C4-2B (cell line): ENCODE measurements around the gene NACC2.
"Not testable (repeated sequence)": the region's sequence is repeated elsewhere in the genome, so short reads cannot be mapped to it uniquely, and the experiment has no call there.

Experiments used
- H3K27ac ChIP-seq: fragments of 450-650 bp; 2 replicates; pipeline ENCODE4 v1.5.1; 2017
- ZFX ChIP-seq: fragments of 450-650 bp; IDR thresholded peaks from 2 replicates; pipeline ENCODE4 v1.6.1; 2017
- TF ChIP-seq, protein P1 (sequence below): fragments of 450-650 bp; conservative IDR thresholded peaks from 2 replicates; pipeline ENCODE4 v1.5.1; 2017; ENCODE audit warnings: mild to moderate bottlenecking

Gene NACC2

DNA sequence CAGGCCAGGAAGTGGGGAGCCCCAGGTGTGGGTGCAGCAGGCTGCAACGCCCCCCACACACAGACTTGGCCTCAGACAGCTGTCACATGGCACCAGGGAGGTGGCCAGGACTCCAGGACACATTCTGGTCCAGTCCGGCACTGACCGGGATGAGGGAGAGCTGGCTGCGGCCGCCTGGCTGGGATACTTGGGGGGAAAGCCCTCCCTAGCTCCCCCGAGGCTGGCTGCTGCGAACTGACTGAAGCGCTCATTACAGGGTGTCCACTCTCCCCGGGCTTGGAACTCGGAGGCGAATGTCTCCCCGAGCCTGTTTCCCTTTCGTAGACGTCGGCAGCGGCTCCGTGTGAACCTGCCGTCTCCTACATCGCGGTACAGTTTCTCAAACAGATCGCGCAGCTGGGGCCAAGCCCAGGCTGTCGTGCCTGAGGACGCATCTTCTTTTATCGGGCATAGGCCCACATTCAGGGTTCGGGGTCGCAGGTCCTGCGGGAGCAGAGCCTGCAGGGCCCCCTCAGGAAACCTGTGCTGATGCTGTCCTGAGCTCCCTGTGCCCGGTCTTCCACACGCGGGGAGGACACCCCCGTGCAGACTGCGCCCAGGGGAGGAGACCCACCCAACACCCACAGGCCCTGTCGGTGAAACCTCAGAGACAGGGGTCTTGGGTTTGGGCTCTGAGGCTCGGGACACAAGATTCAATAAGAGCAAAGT, 19.8 kb downstream of the NACC2 start:
- TF ChIP-seq, protein P1, sequence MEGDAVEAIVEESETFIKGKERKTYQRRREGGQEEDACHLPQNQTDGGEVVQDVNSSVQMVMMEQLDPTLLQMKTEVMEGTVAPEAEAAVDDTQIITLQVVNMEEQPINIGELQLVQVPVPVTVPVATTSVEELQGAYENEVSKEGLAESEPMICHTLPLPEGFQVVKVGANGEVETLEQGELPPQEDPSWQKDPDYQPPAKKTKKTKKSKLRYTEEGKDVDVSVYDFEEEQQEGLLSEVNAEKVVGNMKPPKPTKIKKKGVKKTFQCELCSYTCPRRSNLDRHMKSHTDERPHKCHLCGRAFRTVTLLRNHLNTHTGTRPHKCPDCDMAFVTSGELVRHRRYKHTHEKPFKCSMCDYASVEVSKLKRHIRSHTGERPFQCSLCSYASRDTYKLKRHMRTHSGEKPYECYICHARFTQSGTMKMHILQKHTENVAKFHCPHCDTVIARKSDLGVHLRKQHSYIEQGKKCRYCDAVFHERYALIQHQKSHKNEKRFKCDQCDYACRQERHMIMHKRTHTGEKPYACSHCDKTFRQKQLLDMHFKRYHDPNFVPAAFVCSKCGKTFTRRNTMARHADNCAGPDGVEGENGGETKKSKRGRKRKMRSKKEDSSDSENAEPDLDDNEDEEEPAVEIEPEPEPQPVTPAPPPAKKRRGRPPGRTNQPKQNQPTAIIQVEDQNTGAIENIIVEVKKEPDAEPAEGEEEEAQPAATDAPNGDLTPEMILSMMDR = no peak
- TF ChIP-seq ZFX = no peak
- no peak overlapping the region for H3K27ac ChIP-seq

DNA sequence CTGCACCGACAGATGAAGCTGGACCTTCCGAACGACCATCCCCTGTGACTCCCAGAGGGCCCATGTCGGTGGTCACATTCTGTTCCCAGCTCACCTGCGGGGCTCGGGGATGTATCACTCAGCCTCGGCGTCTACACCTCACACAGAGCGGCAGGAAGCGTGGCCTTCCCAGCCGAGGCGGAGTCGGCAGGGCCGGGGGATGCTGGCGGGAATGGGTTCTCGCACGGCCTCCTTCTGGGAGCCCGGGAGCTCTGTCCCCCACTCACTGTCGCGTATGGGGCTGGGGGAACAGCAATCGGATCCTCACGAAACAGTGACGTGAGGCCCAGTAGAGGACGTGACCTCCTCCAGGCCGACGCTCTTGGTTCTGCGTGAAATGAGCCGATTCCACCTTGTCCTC, 20.4 kb downstream of the NACC2 start:
- no peak overlapping the region for H3K27ac ChIP-seq
- no peak for TF ChIP-seq ZFX
- TF ChIP-seq, protein P1 = no peak

DNA sequence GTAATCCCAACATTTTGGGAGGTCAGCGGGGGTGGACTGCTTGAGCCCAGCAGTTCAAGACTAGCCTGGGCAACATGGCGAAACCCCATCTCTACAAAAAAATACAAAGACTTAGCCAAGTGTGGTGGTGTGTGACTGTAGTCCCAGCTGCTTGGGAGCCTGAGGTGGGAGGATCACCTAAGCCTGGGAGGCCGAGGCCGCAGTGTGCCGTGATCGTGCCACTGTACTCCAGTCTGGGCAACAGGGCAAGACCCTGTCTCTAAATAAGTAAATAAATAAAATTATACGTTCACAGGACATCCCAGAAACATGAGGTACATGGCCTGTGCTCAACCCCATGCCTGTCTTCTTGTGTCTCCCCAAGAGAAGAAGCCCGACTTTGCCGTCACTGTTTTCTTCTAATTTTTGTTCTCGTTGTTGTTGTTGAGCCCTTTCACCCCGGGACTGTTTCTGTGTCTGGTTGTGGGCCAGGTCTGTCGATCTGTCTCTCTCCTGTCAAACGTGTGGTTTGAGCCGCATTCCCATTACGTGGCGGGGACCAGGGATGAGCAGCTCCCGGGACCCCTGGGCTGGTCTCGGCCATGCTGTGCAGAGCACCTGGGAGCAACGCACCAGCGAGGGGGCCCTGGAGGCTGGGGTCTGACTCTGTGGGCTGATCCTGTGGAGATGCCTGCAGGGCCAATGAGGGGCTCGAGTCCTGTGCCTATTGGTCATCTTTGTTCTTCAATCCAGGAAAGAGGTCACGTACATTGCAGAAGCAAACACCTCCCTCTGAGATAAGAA, 32.2 kb downstream of the NACC2 start:
- TF ChIP-seq, protein P1 = no peak
- no peak for TF ChIP-seq ZFX
- H3K27ac ChIP-seq = no peak overlapping the region

DNA sequence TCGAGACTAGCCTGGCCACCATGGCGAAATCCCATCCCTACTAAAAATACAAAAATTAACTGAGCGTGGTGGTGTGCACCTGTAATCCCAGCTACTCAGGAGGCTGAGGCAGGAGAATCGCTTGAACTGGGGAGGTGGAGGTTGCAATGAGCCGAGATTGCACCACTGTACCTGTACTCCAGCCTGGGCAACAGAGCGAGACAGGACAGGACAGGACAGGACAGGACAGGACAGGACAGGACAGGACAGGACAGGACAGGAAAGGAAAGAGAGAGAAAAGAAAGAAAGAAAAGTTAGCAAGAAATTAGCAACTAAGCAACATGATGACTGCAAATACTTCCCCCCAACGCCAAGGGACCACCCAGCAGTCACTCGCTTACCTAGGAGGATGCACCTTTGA, 33.2 kb downstream of the NACC2 start:
- not testable (repeated sequence) for H3K27ac ChIP-seq

DNA sequence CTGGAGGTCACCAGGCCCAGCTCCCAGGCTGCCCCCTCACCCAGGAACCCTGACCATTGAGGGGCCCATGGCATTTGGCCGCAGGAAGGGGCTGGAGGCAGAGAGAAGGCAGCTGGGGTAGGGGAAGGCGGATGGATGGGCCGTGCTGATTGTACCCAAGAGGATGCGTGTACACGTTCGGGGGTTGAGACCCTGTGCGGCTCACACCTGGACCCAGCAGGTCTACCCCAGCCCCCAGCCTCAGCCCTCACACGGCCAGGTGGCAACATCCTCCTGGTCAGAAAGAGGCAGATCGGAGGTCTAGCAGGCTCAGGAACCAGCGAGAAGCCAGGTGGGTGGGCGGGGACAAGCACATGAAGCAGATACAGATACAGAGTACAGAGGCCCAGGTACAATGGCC, 33.7 kb downstream of the NACC2 start:
- no peak overlapping the region for H3K27ac ChIP-seq

DNA sequence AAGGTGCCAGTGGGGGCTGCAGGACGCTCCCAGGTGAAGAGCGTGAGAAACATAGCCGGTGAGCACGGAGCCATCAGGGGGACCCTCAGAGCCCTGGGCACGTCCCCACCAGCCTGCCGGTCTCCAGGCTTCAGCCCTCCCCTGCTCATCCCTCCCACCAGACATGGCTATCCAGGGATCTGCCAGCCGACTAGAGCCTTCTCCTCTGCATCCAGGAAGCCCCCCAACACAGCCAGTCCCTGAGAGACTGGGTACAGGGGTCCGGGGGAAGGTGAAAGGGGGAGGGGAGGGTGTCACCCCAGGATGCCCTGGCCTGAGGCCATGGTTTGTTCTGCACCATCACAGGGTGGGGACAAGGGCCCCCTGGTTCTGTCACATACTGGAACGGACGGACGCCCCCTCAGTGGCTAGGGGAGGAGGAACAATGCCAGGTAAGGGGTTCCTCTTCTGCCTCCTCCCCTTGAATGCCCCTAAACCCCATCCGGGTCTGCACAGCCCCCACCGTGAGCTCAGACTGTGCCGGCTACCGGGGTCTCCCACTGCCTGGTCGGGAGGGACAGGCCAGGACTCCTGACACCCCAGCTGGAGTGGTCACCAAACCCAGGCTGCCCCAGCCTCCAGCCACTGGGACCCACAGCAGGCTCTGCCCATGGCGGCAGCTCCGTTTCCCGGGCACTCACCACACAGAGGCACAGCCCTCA, 34.3 kb downstream of the NACC2 start:
- TF ChIP-seq, protein P1 = no peak
- no peak for TF ChIP-seq ZFX
- no peak overlapping the region for H3K27ac ChIP-seq

More for the DNA sequence above, 33.7 kb downstream of the NACC2 start:
- TF ChIP-seq, protein P1 = no peak
- TF ChIP-seq ZFX = no peak

DNA sequence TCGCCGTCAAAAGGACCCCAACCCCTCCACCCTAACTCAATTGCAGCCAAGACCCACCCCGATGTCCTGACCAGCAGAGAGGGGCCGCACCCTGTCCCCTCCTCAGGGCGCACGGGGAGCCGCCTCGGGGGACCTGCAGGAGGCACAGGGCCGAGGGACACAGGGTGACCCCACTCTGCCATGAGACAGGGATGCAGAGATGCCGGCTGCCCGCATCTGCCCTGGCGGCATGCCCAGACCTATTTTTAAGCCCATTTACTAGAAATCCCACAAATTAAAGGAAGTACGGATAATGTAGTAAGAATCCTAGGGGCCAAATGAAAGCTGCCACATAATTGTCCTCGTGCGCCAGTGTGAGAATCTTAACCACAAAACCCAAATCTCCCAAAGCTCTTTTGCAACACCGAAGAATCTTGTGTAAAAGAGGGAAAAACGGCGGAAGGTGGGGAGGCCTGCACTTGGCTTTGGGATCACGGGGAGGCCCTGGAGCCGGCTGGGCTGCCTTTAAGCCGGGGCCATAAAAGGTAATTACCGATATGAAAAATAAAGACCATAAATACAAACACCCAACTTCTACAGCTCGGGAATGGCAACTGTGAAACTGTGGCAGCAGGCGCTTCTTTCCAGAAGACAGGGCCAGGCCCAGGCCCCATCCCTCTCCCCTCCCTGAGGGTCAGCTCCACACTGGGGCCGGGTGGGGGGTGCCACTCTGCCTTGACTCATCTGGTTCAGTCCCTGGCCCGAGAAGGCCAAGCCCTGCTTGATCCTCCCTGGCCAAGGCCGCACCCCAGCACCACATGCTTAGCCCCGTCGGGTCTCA, 35.0 kb downstream of the NACC2 start:
- no peak overlapping the region for H3K27ac ChIP-seq
- TF ChIP-seq ZFX = no peak
- TF ChIP-seq, protein P1 = no peak
